ENCODE results near the gene GNAS.
"Not testable (repeated sequence)": the region's sequence is repeated elsewhere in the genome, so short reads cannot be mapped to it uniquely, and the experiment has no call there.

Gene GNAS

DNA sequence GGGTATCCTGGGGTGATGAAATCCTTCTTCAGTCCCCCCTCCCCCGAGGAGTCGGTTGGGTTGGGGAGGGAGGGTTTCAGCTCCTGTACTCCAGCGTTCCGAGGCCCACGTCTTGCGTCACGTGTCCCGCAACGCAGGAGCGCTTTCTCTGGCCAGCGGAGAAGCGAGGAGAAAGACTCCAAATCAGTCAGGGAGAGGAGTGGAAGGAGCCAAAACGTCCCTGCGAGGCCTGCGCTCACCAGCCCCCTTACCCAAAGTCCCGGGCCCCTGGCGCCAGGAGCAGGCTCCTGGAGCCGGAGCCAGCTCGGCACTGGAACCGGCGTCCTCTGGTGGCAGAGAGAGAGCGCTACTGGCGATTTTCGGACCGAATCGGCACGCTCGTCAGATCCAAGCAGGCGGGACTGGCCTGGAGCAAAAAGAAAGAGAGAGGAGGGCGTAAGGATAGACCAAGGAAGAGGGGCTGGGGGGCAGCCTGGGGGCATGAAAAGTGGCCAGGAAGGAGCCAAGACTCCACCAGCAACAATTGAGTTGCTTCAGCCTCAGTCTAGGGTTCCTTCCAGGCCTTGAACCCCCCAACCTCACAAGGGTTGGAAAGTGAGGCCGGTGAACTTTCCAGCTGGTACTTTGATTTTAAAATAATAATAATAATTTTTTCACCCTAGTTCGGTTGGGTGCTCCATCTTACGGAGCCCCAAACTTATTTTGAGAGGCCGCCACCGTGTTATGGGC, at the start of gene GNAS:
Gene GNAS (plus strand): TSS at position 174 of the 729 bp plus-strand sequence.
- DNase-seq = no peak

DNA sequence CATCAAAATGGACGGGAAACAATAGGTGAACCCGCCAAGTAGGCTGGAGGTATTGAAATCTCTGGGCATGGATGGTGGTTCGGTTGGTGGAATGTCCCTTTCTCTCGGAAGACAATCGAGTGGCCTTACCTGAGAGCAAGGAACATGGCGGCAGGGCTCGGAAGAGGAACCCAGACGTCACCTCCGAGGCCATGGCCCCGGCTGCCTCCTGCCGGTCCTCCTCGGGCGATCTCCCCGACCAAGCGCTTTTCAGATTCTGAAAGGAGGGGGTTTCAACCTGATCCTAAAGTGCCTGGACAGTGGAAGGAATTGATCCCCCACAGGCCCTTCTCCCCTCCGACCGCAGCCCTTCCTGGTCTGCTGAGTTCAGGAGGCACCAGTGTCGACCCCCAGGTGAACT, 49.0 kb upstream of the GNAS start:
- no peak for DNase-seq

DNA sequence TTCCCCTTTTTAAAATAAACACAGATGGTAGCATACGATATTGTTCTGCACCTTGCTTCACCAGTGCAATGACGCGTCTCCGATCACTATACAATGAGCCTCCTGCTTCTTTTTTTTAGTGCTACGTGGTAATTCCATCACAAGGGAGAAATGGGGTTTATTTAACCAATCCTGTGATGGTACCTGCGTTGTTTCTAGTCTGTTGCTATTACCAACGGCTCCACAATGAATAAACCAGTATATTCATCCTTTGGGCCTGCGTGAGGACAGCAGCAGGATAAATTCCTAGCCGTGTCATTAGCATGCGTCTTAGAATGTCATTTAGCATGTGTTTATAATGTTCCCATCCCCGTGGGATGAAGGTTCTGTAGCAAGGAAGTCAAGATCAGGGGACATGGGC, 44.7 kb upstream of the GNAS start:
- no peak for DNase-seq

DNA sequence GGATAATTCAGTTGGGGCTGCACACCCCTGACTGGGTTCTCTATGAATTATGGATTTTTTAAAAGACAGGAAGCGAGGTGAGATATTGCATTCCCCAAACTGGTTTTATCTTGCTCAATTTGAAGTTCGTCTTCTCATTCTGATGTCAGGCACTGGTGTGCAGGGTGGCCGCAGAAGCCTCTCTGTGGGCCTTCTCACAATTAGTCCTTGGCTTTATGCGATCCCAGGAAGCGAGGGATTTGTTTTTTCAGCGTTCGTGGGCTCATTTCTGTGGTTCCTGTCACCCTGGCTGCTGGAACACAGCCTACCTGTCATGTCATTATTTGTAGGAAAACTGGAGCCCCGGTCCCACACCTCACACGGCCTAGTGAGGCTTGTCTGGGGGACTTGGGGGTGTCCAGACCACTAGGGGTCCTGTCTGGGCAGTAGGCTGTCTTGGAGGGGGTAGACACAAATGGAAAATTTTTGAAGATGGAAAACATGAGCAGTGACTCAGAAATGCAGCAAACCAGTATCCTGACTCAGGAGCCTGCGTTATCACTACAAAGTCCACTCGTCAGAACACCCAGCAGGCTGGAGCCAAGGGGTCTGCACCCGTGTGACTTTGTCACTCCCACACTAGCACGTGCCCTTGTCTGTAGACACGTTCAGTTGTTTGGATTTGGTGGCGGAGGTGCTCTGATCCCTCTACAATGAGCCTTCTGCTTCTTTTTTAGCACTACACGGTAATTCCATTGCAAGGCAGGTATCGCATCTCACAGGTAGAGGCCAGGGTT, 44.1 kb upstream of the GNAS start:
- no peak for DNase-seq

DNA sequence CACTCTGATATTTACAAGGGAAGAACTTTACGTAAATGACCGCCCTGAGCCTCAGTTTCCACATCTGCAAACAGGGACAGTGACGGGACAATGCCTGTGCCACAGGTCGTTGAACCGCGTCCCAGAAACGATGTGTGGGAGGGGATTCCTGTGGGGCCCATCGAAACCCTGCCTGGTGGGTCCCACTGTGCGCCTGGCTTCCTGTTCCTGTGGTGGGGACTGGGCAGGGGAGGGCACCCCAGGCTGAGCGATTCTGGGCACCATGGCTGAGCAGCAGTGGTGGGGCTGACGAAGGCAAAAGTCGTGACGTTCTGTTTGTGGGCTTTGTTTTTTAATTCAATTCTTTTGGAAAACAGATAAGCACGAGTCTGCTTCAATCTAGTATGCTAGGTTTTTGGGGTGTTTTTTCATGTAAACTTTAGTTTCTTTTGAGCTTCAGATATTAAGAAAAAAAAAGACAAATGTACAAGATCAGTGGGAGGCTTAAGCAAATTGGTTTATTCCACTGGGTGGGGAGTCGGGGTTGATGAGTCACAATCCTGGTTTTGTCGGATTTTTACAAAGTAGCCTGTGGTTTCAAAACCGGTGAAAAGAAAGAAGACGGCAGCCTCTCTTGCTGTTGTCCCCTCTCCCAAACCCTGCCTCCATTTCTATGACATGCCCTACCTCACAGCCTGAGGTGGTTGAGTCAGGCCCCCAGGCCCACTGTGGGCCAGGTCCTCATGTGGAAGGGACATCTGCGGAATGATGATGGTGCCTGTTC, 42.2 kb upstream of the GNAS start:
- DNase-seq = no peak

DNA sequence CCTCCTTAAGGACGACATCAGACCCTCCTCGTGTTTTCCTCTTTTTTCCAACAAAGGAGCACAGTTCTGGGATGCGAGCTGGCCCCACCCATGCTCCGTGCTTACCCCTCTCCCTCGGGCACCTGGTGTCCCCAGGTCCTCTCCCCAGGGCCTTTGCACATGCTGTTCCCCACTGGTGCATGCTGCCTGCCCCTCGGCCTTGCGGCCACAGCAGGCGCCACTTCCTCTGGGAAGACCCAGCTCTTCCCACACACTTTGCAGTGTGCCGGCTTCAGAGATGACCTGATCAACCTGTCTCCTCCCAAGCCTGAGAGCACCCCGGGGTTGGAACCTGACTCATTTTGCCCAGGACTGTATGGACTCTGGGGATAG, 41.7 kb upstream of the GNAS start:
- no peak for DNase-seq

DNA sequence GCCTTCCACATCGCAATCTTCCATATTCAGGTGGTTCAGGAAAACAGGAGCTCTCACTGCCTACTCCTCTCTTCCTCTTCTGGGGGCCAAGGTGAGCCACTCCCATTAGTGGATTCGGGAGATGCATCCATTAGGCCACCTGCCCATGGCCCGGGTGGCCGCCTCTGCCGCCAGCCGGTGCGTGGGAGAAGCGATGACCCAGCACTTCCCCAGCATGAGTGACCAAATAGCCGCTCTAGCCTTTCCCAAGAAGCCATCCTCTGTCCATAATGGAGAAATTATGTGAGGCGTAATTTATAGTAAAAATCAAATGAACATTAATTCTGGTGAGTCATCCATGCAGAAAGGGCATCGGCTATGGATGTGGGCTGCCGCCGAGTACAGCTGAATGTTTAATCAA, 41.2 kb upstream of the GNAS start:
- no peak for DNase-seq

DNA sequence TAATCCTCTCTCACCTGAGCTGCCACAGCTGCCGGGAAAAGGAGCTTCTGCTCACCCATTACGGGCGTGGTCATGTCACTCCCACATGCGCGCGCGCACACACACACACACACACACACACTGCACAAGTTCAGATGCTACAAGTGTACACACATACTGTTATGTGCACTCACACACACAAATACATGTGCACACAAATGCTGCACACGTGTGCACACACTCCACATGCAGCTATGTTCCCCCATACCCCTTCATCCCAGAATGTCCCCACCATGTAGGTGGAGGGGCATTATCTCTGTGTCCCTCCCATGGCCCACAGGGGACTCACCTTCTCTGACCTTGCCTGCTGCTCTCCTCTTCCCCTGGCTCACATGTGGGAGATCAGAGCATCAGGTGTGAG, 39.1 kb upstream of the GNAS start:
- DNase-seq = no peak

DNA sequence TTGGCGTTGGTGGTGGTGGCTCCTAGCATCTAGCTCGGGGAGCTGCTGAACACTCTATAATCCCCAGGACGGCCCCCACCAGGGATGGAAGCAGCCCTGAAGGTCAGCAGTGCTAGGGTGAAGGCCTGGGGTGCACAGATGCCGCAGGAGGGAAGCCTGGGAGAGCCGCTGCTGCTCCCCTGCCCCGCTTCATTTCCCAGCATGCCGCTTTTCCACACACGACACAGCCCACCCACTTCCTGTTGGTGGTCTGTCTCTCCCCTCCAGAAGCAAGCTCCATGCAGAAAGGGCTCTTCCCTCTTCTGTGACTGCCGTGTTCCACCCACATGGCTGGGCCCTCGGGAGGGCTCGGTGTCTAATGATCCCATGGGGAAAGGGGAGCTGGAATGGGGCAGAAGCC, 37.1 kb upstream of the GNAS start:
- no peak for DNase-seq

DNA sequence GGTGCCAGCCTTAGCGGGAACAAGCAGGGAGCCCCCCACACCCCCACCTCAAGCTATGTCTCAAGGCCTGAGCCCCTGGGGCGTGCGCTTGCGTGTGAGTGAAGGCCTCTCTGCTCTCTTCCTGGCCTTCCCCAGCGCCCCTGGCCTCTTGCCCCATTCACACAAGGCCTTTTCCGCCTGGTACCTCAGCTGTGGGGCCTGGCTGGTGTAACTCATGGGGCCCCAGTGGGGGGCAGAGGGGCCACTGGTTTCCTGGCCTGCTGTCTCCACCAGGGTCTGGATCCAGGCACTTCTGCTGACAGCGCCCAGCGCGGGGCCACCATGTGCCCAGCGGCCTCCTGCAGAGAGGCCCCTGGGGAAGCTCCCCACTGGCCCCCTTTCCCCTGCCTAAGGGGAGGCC, 36.5 kb upstream of the GNAS start:
- DNase-seq = no peak

DNA sequence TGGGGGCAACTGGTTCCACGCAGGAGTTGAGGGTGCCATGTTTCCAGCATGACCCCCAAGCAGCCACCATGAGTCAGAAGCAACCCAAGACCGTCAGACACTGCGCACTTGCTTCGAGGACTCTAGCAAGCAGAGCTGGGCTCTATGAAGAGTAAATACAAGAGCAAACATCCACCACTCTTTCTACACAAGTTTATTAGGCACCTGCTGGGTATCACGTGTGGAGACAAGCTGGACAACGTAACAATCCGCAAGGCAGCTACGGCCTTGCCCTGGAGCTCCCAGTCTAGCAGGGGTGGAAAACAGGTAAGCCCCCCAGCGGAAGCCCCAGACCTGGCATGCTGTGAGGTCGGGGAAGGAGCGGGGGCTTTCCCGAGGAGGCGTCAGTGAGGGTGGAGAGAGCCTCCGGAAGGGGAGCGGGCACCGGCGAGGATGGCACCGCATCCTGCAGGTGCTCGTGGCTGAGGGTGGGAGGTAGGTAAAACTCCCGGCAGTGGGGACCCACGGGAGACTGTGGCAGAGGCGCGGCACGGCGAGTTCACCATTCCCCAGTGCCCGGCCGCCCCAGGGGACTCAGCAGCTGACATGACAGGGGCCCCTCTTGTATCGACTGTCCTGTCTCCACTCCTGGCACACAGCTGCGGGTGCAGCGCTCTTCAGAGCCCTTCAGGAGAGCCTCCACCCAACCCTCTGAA, 35.4 kb upstream of the GNAS start:
- DNase-seq = no peak

DNA sequence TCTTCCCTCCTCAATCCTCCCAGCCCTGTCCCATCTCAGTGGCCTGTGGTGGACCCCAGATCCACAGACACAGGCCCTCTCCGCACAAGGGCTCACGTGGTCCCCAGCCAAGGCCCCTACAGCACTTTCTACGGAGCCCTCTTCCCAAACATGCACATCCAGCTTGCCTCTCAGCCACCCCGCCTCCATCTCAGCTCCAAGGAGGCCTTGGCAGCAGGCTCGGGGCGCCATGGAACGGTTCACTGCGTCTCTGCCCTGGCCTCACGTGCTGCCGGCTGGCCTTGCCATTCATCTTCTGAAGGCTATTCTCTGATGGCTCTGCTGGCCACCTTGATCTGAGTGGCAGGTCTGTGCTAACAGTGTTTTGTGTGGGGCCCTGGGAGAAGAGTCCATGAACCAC, 34.8 kb upstream of the GNAS start:
- DNase-seq = no peak

DNA sequence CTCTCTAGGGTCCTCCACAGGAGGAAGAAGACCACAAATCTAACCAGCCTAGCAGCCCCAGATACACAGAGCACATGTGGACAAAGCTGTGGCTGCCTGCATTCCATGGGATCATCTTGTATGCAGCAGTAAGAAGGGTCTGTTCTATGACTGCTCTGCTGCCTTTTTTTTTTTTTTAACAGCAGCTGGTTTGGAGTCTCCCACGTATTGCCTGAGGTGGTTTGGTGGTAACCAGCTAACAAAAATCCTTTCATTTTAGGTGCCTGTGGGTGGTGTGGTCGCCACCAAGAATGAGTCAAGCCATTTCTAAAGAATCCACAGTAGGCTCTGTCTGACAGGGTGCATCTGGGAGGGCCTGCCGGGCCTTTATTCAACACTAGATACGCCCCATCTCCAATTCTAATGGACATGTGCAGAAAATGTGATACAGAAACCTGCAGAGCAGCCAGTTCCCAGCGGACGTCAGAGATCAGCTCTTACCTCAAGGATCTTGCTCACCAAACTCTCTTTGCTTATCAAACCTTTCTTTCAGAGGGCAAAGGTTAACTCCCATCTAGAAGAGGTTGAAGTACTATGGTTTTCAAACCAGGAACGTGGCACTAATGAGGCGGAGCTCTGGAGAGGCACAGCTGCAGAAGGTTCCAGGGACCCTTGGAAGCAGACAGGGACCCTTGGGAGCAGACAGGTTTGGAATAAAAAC, 33.8 kb upstream of the GNAS start:
- no peak for DNase-seq

DNA sequence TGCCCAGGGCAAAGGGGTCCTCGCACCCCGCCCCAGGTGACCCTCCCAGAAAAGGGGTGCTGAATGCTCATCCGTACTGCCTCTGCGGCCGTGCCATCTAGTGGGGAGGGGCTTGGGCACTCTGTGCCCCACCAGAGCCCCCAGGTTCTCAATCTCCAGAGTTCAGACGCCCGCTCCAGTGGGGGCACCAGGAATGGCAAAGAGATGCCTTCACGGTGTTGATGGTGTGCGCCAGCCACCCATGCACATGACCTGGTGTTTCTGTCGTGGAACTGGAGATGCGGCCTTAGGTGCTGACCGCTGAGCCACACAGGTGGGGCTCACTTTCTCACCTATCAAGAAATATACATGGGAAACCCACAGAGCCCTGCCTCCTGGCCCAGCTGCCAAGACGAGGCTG, 32.6 kb upstream of the GNAS start:
- no peak for DNase-seq

DNA sequence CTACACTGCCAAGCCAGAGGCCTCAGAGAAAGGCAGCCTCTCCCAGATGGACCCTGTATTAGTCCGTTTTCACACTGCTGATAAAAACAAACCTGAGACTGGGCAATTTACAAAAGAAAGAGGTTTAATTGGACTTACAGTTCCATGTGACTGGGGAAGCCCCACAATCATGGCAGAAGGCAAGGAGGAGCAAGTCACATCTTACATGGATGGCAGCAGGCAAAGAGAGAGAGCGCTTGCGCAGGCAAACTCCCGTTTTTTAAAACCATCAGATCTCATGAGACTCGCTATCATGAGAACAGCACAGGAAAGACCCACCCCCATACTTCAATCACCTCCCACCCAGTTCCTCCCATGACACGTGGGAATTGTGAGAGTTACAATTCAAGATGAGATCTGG, 32.0 kb upstream of the GNAS start:
- not testable (repeated sequence) for DNase-seq

DNA sequence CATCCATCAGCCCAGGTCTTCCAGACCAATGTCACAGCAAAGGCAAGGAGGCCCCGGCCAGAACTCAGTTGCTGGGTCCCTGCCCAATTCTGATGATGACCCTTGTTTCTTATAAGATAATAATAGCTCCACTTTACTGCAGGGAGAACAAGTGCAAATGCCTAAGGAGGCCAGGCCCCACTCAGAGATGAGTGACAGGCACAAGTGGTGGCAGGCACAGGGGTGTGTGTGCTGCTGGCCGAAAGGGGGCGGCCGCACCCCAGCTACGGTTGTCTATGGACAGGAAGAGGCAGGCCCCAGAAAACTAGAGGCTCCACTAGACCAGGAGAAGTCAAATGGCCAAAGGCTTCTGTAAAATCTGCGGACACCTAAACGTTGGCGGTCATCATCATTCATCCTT, 30.4 kb upstream of the GNAS start:
- DNase-seq = no peak

DNA sequence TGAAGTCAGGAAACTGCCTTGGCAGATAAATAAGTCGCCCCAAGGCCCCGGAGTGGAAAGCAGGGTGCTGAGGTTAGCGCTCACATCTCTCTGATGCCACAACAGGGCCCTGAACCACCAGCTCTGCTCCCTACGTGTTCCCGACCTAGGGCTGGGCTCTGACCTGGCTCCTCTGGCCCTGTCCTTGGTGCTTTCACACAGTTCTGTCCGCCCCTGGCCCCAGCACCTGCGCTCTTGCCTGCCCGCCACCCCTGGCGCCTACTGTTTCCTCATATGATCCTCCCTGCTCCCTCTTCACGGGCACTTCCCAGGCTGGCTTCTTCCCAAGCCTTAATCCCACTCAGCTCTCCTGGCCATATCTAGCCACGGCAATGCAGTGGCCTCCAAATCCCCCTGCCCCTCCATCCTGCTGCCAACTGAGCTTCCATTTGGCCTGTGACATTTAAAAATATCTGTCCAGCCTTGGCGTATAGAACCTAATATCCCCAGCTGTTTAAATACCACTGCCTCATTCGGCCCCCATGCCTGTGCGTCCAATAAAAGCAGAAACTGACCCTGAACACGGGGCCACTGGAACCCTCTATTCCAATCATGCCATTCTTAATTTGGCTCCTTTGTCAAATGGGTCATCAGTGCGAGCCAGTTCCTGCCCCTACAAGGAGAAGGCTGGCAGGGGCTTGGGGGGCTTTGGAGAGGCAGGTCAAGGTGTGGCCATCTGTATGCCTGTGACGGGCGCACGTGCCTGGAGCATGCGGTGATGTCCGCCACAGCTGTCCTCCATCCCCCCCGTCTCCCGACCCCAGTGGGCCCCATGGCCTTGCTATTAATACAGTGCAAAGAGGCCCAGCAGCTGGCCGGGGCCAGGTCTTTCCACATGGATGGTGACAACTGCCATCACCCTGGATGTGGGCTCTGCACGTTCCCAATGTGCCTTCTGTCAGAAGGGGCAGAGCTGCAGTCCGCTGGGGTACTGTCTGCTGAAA, 29.5 kb upstream of the GNAS start:
- DNase-seq = no peak

DNA sequence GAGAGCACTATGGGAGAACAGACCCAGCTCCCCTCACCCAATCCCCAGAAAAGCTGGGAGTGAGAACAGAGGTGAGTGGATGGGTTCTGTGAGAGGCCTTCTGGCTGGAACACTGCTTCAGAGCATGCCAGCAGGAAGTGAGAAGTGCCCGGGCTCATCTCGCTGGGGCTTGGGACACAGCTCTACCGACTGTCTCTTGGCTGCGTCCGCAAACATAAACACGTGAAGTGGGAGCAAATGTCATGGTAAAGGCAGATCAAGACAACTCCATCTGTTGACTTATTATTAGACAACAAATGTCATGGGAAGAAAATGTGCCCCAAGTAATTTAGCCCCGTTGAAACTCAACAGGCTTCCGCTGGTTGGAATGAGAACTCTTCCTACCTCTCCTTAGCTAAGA, 27.7 kb upstream of the GNAS start:
- no peak for DNase-seq

DNA sequence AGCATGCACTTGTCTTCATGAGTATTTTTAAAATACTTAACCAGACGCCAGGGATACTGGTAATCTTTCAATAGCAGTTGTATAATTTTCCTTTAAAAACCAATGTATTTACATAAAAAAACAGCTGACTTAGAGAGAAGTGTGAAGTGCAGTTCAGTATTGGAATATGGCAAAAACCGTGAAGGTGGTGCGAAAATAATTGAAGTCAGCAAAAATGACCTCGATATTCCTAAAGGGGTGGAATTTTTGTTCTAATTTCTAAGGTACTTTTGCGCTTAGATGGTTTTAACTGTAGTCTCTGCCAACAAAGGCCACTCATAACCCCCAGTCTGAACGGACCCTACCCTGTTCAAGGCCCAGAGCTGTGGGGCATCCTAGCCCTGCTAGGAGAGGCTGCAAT, 27.1 kb upstream of the GNAS start:
- DNase-seq = no peak

DNA sequence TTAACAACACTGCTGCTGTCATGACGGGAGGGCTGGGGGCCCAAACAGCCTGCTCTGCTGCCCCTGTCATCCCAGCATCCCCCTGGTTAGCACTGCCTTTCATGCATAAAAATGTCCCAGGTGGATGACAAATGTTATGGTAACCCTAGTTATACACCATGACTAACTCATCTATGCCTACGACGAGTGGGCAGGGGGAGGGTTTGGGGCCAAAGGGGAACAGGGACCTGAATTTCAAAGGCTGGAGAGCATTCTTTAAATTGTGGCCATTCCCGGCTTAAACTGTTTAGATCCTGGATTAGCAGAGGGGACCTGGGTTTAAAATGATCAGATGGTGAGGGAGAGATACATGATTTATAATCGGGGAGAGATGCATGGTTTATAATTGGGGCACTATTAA, 26.2 kb upstream of the GNAS start:
- no peak for DNase-seq

DNA sequence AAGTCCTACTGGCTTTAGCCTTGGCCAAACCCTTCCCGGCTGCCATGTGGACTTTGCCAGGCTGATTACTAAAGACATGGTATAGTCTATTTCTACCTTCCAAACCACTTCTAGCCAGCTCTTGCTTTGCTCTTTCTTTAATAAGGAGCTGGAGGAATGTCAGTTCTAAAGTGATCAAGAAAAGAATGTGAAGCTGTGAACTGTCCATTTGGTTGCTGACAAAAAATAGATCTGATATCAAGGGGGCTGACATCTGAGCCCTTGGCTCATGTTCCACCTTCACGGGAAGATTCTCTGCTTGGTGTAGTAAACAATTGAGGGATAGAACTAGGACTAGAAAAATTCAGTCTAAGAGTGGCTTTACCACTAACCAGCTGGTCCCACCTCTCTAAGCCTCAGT, 24.4 kb upstream of the GNAS start:
- DNase-seq = no peak

DNA sequence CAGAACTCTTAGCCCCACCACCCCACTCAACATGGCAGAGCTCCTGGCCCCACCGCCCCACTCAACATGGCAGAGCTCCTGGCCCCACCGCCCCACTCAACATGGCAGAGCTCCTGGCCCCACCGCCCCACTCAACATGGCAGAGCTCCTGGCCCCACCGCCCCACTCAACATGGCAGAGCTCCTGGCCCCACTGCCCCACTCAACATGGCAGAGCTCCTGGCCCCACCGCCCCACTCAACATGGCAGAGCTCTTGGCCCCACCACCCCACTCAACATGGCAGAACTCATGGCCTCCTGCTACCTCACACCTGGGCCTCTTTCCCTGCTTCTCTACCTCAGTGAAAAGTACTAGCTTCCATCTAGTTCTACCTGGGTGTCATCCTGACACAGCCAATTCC, 23.7 kb upstream of the GNAS start:
- DNase-seq = not testable (repeated sequence)
